ENCODE data around the gene PPP1R13L. TPM values are rescaled to one million over a fixed set of nuclear protein-coding genes. Genes with fewer than 3 reads are reported as not detected.
"Not testable (repeated sequence)": the region's sequence is repeated elsewhere in the genome, so short reads cannot be mapped to it uniquely, and the experiment has no call there.

Gene PPP1R13L
- total RNA-seq, 1 experiment from 2014 or later, result 5.3 TPM

GRCh38 chr19:45432543-45432942 lies 27.7 kb upstream of the PPP1R13L start:
- not testable (repeated sequence) for DNase-seq (ENCODE audit: low read depth)

- DNase-seq (ENCODE audit: low read depth), result not testable (repeated sequence)
Measured at GRCh38 chr19:45431008-45431407, 26.1 kb upstream of the PPP1R13L start.

- not testable (repeated sequence) for DNase-seq (ENCODE audit: low read depth)
Measured at GRCh38 chr19:45429896-45430295, 25.0 kb upstream of the PPP1R13L start.

- peak; percentile 79 for DNase-seq (ENCODE audit: low read depth)
Measured at GRCh38 chr19:45428384-45429231, 23.7 kb upstream of the PPP1R13L start.

GRCh38 chr19:45424191-45425058 lies 19.6 kb upstream of the PPP1R13L start:
- DNase-seq (ENCODE audit: low read depth), result peak; percentile 97

- DNase-seq (ENCODE audit: low read depth), result peak; percentile 96
Measured at GRCh38 chr19:45423589-45424190, 18.8 kb upstream of the PPP1R13L start, which contains the start of gene ERCC1. ERCC1 (minus strand) TSS chr19:45423917; CDS start chr19:45423374, 543 bp downstream.

- no peak for DNase-seq (ENCODE audit: low read depth)
Measured at GRCh38 chr19:45423033-45423588, 18.2 kb upstream of the PPP1R13L start.

GRCh38 chr19:45421947-45422498 lies 17.2 kb upstream of the PPP1R13L start:
- DNase-seq (ENCODE audit: low read depth), result no peak

- no peak for DNase-seq (ENCODE audit: low read depth)
Measured at GRCh38 chr19:45420871-45421270, 16.0 kb upstream of the PPP1R13L start.

- no peak for DNase-seq (ENCODE audit: low read depth)
Measured at GRCh38 chr19:45420356-45420755, 15.5 kb upstream of the PPP1R13L start.

- DNase-seq (ENCODE audit: low read depth), result no peak
Measured at GRCh38 chr19:45419895-45420294, 15.0 kb upstream of the PPP1R13L start.

- no peak for DNase-seq (ENCODE audit: low read depth)
Measured at GRCh38 chr19:45419396-45419795, 14.5 kb upstream of the PPP1R13L start.

- DNase-seq (ENCODE audit: low read depth), result no peak
Measured at GRCh38 chr19:45418802-45419201, 13.9 kb upstream of the PPP1R13L start.

GRCh38 chr19:45417151-45417550 lies 12.3 kb upstream of the PPP1R13L start:
- no peak for DNase-seq (ENCODE audit: low read depth)

GRCh38 chr19:45414468-45414867 lies 9.6 kb upstream of the PPP1R13L start:
- DNase-seq (ENCODE audit: low read depth), result no peak

GRCh38 chr19:45413497-45413896 lies 8.6 kb upstream of the PPP1R13L start:
- no peak for DNase-seq (ENCODE audit: low read depth)

- not testable (repeated sequence) for DNase-seq (ENCODE audit: low read depth)
Measured at GRCh38 chr19:45410330-45410729, 5.5 kb upstream of the PPP1R13L start.

- DNase-seq (ENCODE audit: low read depth), result no peak
Measured at GRCh38 chr19:45409557-45409920, 4.7 kb upstream of the PPP1R13L start.

GRCh38 chr19:45408830-45409556 lies 4.1 kb upstream of the PPP1R13L start:
- DNase-seq (ENCODE audit: low read depth), result no peak

GRCh38 chr19:45408121-45408520 lies 3.3 kb upstream of the PPP1R13L start:
- no peak for DNase-seq (ENCODE audit: low read depth)

- not testable (repeated sequence) for DNase-seq (ENCODE audit: low read depth)
Measured at GRCh38 chr19:45407585-45407984, 2.7 kb upstream of the PPP1R13L start.
